GM18520 (cell line): ENCODE data around the gene IGSF6.
"Not testable (repeated sequence)": the region's sequence is repeated elsewhere in the genome, so short reads cannot be mapped to it uniquely, and the experiment has no call there.

ENCODE experiments used
- ATAC-seq: cut with Tn5 transposase; IDR thresholded peaks from one replicate; pipeline ENCODE4 v1.9.1; 2021; ENCODE audit not compliant: unreplicated experiment

Gene IGSF6

DNA sequence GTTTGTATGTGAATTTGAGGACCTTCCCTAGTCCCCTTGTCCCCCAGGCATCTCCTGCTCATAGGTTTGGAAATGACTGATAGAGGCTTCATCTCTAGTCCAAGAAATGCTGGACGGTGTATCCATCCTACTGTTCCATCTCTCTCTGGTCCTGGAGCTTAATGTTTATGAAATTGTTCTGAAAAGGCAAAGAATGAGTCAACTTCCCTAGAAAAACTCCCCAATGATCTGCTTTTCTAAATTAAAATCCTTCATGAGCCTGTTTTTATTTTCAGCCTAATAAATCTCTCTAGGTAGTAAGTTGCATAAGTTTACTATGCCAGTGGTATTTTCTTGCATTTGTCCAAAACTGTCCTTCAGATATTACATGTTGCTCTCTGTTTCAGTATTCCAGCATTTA lies 2.1 kb upstream of the IGSF6 start:
- ATAC-seq = no peak

DNA sequence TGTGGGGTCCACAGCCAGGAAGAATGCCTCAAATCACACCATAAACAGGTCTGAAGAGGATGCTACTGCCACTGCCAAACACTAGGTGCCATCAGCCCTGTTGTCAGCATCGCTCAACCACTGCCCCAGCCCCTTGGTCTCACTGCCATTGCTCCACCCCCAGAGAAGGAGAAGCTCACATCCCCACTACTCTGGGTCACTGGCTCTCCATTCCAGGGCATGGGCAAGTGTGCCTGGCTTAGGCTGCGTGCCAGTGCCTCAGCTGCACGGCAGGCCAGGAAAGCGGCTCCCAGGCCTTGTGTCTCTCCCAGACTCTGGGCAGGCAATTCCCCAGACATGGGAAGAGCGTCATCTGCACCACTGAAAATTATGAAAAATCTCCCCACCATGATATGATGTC lies 1.2 kb upstream of the IGSF6 start:
- no peak for ATAC-seq

DNA sequence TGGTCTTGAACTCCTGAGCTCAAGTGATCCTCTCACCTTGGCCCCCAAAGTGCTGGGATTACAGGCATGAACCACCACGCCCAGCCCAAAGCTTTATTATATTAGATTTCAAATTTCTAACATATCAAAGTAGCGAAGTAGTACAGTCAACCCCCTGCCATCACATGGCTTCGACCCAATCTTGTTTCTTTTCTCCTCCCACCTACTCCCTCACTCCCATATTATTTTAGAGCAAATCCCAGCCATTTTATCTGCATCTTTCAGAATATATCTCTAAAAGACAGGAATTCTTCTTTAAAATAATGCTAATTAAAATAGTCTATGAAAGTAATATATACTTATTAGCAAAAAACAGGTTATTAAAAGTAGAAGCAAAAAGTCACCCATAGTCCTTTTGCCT lies 893 bp downstream of the IGSF6 start:
- ATAC-seq = no peak

DNA sequence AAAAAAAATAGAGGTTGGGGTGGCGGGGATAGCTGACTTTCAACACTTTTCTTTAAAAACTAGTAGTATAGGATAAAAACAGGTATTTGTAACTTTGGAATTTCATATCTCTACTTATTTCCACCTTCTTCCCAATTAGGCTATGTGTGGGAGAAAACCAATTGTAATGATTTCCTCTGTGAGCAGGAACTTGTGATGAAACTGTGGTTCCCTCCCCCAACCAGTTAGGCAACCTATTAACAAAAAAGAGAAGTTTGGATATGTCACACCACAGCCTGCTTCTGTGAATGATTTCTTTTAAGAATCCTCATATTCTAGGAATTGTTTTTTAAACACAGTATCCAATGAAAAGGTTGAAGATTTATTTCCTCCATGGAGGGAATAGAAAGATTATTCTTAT lies 1.9 kb downstream of the IGSF6 start:
- ATAC-seq = no peak

DNA sequence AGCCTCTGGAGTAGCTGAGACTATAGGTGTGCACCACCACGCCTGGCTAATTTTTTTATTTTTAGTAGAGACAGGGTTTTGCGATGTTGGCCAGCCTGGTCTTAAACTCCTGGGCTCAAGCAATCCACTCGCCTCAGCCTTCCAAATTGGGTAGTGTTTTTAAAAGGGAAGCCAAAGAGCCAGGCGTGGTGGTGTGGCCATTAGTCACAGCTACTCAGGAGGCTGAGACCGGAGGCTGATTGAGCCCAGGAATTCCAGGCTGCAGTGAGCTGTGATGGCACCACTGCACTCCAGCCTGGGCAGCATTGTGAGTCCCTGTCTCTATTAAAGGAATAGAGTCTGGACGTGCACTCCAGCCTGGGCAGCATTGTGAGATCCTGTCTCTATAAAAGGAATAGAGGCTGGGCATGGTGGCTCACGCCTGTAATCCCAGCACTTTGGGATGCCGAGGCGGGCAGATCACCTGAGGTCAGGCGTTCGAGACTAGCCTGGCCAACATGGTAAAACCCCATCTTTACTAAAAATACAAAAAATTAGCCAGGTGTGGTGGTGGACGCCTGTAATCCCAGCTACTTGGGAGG lies 2.5 kb downstream of the IGSF6 start:
- ATAC-seq = not testable (repeated sequence)

DNA sequence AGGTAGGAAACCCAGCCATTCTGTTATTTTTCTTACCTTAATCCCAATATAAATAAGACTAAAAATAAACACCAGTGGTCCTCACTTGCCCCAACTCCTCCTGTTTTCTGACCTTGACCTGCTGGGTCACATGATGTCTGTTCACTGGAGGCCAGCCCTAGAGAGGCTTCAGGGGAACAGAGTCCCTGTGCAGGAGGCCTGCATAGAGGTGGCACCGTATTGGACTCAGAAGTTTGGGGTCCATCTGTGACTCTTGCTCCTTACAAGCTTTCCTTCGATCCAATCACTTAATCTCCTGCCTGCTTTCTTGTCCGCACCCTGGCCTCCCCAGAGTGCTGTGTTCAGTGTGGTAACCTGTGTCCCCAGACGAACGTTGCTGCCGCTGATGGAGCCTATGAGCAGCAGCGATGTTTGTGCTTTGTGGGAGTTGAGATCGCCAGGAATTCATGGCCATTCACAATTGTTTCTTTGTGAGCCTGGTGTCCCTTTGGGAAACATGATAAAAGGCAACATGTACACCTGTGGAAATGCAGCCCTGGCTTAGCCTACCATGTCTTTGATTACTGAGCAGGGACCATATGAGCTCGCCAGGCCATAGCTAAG lies 4.7 kb downstream of the IGSF6 start:
- no peak for ATAC-seq

DNA sequence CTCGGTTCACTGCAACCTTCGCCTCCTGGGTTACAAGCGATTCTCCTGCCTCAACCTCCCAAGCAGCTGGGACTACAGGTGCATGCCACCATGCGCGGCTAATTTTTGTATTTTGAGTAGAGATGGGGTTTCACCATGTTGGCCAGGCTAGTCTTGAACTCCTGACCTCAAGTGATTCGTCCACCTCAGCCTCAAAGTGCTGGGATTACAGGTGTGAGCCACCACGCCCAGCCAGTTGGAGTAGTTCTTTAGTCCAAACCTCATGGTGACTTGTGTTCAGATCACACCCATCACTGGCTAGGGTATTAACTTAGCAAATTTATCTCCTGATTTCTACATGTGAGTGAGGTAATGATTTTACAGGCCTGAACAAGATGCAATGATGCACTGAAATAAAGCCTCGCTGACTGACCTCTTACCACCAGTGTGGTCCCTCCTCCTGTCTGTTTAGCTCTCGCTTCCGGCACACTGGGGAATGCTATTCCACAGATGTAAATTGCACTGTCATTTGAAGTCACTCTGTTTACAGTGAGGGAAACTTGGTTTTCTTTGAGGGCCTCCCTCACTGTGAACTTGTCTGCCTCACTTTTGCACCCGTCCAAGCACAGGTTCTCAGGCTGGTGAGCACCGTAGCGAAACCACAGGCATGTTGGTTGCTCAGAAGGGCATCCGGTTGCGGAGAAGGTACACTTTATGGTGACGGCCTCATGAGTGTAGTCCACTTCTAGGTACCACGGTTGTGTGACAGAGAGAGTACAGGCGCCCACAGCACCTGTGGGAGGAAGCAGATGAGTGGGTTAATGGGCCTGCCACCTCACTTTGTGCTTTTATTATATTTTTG lies 5.5 kb downstream of the IGSF6 start:
- ATAC-seq = peak; percentile 82

DNA sequence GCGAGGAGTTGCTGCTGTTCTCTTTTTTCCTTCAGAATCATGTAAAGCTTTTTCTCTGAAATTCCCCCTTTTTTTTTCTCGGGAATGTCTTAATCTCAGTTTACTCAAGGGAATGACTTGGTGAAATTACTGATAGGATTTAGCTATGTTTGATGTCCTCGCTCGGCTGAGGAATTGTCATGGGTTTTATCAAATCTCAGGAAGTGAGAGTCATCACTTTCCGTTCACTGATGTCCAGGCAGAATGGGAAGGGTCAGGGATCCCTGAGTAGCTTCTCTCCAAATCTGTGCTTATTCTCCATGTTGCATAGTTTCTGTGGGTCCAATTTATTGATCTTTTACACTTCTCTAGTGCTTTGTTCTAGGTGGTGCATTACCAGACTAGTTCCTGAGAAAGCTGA lies 6.3 kb downstream of the IGSF6 start:
- ATAC-seq = no peak

DNA sequence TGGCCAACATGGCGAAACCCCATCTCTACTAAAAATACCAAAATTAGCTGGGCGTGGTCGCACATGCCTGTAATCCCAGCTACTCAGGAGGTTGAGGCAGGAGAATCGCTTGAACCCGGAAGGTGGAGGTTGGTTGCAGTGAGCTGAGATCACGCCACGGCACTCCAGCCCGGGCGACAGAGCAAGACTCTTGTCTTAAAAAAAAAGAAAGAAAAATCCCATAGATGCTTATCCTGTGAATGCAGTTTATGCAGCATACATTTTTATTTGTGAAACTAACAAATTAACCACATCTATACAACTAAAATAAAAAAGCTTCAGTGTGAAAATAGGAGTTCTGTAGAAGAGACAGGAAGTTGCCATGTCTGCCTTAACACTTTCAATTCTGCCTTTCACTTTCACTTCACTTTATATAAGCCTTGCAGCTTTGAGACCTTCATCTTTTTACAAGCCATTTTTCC lies 7.1 kb downstream of the IGSF6 start:
- no peak for ATAC-seq

DNA sequence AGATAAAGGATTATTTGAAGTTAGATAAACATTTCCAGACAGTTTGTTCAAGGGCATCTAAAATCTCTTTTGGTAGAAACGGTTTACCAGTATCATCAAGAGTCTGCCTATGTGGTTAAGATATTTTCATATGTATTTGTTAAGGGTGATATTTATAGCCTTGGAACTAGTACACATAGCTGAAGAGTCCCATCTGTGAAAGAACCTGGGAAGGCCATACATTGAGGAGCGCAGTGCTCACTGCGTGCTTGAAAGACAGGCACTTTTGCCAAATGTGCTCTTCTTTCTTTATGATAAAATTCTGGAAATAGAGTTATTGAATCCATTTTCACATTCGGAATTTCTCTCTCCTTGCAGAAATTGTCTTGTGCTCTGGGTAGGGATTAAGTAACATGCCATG lies 7.7 kb downstream of the IGSF6 start:
- ATAC-seq = no peak

DNA sequence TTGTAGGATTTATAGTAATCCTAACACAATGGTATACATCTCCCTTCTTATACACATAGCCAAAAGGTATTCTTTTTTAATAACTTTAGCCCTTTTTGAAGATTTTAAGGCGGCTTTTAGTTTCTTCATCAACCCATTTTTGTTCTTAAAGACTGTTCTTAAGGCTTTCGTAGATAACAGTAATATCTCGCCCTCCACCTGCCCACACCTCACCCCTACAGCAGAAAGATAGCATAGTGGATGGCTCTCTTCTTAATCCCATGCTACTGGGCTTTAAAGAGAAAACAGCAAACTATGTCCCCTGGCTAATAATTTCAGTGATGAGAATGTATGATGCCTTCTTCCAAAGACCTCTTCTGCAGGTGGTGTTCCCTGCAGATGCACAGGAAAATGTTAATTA lies 8.6 kb downstream of the IGSF6 start:
- ATAC-seq = no peak

DNA sequence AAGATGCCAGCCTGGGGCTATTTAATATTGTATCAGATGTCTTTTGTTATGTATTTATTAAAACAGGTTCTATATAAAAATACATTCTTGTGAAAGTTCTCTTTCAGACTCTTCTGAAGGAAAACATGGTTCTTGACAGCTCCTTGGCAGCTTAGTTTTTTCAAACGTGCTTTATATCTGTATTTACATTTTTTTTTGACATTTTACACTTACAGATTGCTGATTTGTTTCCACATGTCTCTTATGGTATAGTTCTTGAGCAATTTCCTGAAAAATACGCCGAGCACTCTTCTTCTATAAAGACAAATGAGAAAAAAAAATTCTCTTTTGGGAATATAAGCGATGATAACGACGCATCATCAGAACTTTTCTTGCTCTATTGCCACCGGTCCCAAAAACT lies 9.5 kb downstream of the IGSF6 start:
- no peak for ATAC-seq

DNA sequence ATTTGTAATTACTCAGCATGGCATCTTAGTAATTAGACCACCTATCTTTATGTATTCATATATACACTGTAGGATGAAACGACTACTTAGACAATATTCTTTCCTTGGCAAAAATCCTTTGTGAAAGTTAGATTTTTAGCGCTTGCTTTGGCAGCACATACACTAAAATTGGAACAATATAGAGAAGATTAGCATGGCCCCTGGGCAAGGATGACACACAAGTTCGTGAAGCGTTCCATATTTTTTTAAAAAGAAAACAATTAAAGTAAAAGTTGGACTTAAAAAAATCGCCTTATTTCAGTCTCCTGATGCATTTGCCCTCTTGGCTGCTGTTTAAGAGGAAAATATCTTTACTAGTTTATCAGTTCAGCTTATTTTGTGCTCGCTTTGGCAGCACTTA lies 10.5 kb downstream of the IGSF6 start:
- no peak for ATAC-seq

DNA sequence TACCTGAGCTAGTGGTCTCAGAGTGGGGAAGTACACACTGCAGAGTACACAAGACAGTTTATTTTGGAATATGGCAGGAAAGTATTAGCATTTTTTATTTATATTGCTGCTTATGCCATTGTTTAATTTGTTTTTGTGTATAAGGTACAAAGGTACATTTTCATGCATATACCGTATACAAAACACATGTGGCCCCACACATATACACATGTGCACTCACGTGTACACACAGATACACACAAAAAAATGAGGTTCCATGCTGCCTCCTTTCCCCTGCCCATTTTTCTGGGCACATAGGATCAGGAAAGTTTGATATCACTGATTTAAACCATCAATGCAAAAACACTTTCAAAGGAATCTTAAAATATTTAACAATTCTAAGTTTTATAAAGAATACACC lies 12.9 kb downstream of the IGSF6 start:
- ATAC-seq = no peak

DNA sequence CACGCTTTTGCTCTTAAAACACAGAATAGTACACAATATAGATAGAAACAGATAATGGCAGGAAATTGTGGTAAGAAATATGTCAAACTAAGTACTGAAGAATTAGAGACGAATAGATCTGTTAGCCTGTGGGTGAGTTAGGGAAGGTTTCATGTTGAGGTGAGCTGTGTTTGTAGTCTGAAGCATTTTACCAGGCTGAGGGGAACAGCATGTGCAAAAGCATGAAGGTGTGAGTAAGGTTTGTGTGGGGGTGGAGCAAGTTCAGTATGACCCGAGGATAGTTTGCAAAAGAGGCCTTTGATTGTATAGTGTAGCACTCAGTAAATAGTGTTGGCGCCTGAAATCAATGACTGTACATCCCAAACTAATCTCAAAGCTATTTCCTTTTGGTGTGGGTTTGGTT lies 13.8 kb downstream of the IGSF6 start:
- ATAC-seq = no peak

DNA sequence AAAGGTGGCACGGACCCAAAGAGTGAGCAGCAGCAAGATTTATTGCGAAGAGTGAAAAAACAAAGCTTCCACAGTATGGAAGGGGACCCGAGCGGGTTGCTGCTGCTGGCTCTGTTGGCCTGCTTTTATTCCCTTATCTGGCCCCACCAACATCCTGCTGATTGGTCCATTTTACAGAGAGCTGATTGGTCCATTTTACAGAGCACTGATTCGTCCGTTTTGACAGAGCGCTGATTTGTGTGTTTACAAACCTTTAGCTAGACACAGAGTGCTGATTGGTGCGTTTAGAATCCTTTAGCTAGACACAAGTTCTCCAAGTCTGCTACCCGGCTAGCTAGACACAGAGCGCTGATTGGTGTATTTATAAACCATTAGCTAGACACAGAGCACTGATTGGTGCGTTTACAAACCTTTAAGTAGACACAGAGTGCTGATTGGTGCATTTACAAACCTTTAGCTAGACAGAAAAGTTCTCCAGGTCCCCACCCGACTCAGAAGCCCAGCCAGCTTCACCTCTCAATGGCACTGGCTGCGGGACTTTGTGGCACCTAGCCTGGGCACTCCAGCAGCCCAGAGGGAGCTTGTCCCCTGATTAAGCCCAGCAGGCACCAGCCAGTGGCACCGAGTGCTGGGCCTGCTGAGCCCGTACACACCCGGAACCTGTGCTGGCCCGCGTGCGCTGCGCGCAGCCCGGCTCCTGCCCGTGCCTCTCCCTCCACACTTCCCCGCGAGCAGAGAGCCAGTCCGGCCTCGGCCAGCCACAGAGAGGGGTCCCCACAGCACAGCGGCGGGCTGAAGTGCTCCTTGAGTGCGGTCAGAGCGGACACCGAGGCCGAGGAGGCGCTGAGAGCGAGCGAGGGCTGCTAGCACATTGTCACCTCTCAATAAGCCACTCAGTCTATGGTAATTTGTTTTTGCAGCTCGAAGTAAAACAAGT lies 15.1 kb downstream of the IGSF6 start:
- ATAC-seq = no peak

DNA sequence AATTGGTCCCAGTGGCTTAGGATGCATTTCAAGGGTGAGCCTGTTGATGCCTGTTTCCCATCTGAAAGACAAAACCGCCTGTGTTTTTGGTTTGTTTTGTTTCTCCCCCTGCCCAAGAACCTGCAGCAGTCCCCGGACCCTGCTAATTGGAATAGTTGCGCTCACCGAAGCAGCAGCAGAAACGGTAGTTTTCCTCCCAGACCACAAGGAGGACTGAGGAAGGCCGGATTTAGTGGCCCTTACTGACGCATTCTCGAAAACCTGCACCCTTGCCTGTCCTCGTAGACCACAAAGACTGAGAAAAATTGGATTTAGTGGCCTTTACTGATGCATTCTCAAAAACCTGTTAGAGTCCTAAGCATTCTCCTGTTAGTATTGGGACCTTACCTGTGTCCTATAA lies 16.7 kb downstream of the IGSF6 start:
- not testable (repeated sequence) for ATAC-seq

DNA sequence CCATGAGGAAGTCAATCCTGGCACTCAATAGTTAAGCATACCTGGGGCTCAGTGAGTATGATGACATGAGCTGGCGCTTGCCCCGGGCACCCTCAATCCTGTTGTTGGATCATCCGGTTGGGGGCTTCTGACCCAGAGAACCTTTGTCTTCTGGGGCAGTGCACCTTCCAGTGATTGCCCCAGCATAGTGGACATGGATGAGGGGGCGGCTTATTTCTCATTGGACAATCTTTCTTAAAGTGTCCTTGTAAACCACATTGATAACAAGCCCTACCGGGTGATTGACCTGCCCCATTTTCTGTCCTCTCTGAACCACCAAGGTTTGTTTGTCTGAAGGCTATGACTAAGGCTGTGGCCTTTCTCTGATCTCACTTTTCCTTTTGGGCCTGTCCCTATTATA lies 18.2 kb downstream of the IGSF6 start:
- no peak for ATAC-seq

DNA sequence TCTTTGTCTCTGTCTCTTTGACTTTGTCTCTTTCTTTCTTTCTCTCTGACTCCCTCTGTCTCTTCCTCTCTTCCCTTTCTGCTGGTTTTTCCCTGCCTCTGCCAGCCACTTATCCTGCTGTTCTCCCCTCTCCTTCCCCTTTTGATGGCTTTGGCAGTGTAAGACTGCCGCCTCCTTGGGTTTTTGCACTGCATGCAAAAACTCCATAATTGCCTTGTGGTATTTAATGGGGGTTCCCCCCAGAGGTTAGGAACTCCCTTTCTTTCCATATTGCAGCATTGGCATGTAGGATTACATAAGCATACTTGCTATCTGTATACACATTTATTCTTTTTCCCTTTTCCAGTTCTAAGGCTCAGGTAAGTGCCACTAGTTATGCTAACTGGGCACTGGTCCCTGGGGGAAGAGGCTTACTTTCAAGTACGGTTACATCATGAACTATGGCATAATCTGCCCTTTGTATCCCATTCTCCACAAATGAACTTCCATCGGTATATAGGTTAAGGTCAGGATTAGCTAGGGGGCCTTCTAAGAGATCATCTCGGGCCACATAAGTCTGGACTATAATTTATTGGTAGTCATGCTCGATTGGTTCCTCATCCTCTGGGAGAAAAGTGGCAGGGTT lies 20.3 kb downstream of the IGSF6 start:
- ATAC-seq = not testable (repeated sequence)

DNA sequence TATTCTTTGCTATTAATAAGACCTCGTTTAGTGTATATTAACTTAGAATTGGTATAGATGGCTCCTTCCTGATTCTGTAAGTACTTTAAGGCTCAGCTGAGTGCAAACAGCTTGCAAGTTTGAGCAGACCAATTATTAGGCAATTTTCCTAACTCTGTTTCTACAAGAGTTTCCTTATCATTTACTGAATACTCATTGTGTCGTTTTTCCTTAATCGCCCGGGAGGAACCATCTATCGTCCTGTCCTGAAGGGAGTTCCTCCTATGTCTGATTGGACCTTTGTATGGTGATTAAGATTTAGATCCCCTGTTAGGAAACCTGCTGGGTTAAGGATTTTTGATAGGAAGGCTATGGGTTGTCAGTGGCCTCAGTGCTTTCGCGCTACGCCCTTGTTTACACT lies 21.0 kb downstream of the IGSF6 start:
- not testable (repeated sequence) for ATAC-seq

DNA sequence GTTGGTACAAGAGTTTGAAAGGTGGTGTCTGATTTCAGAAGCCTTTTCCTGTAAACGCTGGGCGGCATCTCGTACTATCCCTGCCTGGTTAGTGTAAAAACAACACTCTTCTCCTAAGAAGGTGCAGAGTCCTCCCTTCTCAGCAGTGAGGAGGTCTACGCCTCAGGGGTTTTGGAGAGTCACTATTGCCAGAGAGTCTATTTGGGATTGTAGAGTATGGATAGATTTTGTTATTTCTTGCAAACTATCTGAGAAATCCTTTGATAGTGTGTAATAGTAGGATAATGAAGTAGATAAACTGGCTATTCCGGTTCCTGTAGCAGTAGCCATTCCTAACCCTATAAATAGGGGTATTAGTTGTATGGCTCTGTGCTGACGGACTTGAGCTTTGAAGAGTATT lies 21.5 kb downstream of the IGSF6 start:
- not testable (repeated sequence) for ATAC-seq
